Esophagus muscularis mucosa (tissue), 4 donors: ENCODE results near the gene DDX17. TPM values are rescaled to one million over a fixed set of nuclear protein-coding genes. Genes with fewer than 3 reads are reported as not detected.

Source experiments
- DNase-seq: peaks from one replicate; pipeline ENCODE4 v3.0.0-alpha.2; 2017; ENCODE audit errors: extremely low spot score
- H3K27ac ChIP-seq, 4 donors: fragments of 200-600 bp; sonication (generic); replicated peaks in 1 of 4; 1 replicate in 3 of 4; 2 replicates in 1 of 4; pipeline ENCODE4 v1.5.1; 2016 to 2019; ENCODE audit warnings: mild to moderate bottlenecking in 1 of 4
- H3K27me3 ChIP-seq, 4 donors: fragments of 200-600 bp; sonication (generic); one replicate each; pipeline versions ENCODE4 v1.5.1 to v1.6.0; 2016 to 2019
- H3K36me3 ChIP-seq, 4 donors: fragments of 200-600 bp; sonication (generic); one replicate each; pipeline ENCODE4 v1.5.1; 2016 to 2019
- H3K4me1 ChIP-seq, 4 donors: fragments of 200-600 bp; sonication (generic); one replicate each; pipeline ENCODE4 v1.5.1; 2016 to 2019
- H3K4me3 ChIP-seq, 4 donors: fragments of 200-600 bp; sonication (generic); 1 replicate in 2 of 4; 2 replicates in 2 of 4; pipeline ENCODE4 v1.5.1; 2016 to 2019; ENCODE audit warnings: mild to moderate bottlenecking in 4 of 4, moderate library complexity in 1 of 4
- H3K9me3 ChIP-seq, 4 donors: fragments of 200-600 bp; sonication (generic); 1 replicate in 3 of 4; 2 replicates in 1 of 4; pipeline ENCODE4 v1.5.1; 2016 to 2019
- CTCF ChIP-seq, 3 experiments: fragments of 200-600 bp in 2 of 3; fragments of 450-650 bp in 1 of 3; sonication (generic) in 2 of 3; IDR thresholded peaks; one replicate each; pipeline ENCODE4 v1.5.1; 2017 to 2019; ENCODE audit warnings: antibody characterized with exemption in 3 of 3, mild to moderate bottlenecking in 2 of 3, moderate library complexity in 1 of 3
- EP300 ChIP-seq: sonication (generic); formaldehyde crosslinking; IDR thresholded peaks from one replicate; pipeline ENCODE4 v1.6.1; 2017; ENCODE audit warnings: antibody characterized with exemption
- POLR2A ChIP-seq: fragments of 450-650 bp; IDR thresholded peaks from one replicate; pipeline ENCODE4 v1.6.1; 2017; ENCODE audit warnings: antibody characterized with exemption, moderate library complexity, mild to moderate bottlenecking, low read depth
- POLR2AphosphoS5 ChIP-seq, 2 donors: sonication (generic); formaldehyde crosslinking; IDR thresholded peaks; one replicate each; pipeline ENCODE4 v1.6.1; 2017; ENCODE audit warnings: antibody characterized with exemption in 2 of 2
- WGBS: methylation state at CpG from one replicate; pipeline ENCODE4 v1.1.5; 2018; 5-methylcytosine and 5-hydroxymethylcytosine counted together
- intact Hi-C: fragments of 100-400 bp; cut with DNase I; formaldehyde crosslinking; loops from one replicate; pipeline ENCODE4 v1.15.1; 2023
- total RNA-seq, 4 donors: library from RNA; depleted of rRNA; stranded (reverse); fragments of >200 nt; gene quantifications; one replicate each; pipeline versions ENCODE4 v1.1.0 to v1.2.1, GENCODE V29; 2016

The DDX17 gene
- total RNA-seq, 4 donors from 2014 or later: 327 to 1,333 (median 592) TPM

GRCh38 chr22:38448945-38449745 lies 57.0 kb downstream of the DDX17 start:
- H3K36me3 ChIP-seq: no peaks in the 10 kb centered on the region
- no peak for DNase-seq
- no peak overlapping the region for H3K4me3 ChIP-seq
- H3K27ac ChIP-seq: no peak overlapping the region
- H3K9me3 ChIP-seq: no peaks in the 10 kb centered on the region
- intact Hi-C loops: no loop called here
- no peak for TF ChIP-seq CTCF (IDR thresholded peaks at IDR 0.05)
- no peak for TF ChIP-seq EP300
- no peak for TF ChIP-seq POLR2A
- TF ChIP-seq POLR2AphosphoS5 (IDR thresholded peaks at IDR 0.05): no peak
- peaks cover 0 to 91% (median 18%) of the 10 kb centered on the region in 4 donors for H3K27me3 ChIP-seq
- H3K4me1 ChIP-seq: peaks cover 5 to 11% (median 8%) of the 10 kb centered on the region in 4 donors
- 88% methylated on average over 10 of the region's 14 CpGs for WGBS

GRCh38 chr22:38446018-38446601 lies 60.0 kb downstream of the DDX17 start:
- Histone ChIP-seq H3K36me3 (no peaks in the 10 kb centered on the region), H3K27ac (no peak overlapping the region), H3K9me3 (no peaks in the 10 kb centered on the region), H3K4me3 (no peak overlapping the region), H3K4me1 (peaks cover 0 to 8% (median 0%) of the 10 kb centered on the region in 4 donors), H3K27me3 (peaks cover 0 to 68% (median 2%) of the 10 kb centered on the region in 4 donors)
- TF ChIP-seq POLR2AphosphoS5 (IDR thresholded peaks at IDR 0.05): no peak
- no peak for TF ChIP-seq POLR2A
- no peak for TF ChIP-seq EP300
- no peak for TF ChIP-seq CTCF (IDR thresholded peaks at IDR 0.05)
- no peak for DNase-seq
- WGBS: 68% methylated on average over 8 of the region's 9 CpGs
- intact Hi-C loops: no loop called here

GRCh38 chr22:38444783-38445182 lies 61.3 kb downstream of the DDX17 start:
- intact Hi-C loops: no loop called here
- H3K9me3 ChIP-seq: no peaks in the 10 kb centered on the region
- peaks cover 0 to 62% (median 2%) of the 10 kb centered on the region in 4 donors for H3K27me3 ChIP-seq
- no peak overlapping the region for H3K27ac ChIP-seq
- WGBS: 91% methylated on average over 10 of the region's 10 CpGs
- H3K4me1 ChIP-seq: peaks cover 0 to 8% (median 0%) of the 10 kb centered on the region in 4 donors
- DNase-seq: no peak
- no peaks in the 10 kb centered on the region for H3K36me3 ChIP-seq
- TF ChIP-seq CTCF (IDR thresholded peaks at IDR 0.05): no peak
- TF ChIP-seq POLR2A: no peak
- no peak for TF ChIP-seq EP300
- no peak overlapping the region for H3K4me3 ChIP-seq

GRCh38 chr22:38443628-38444521 lies 62.2 kb downstream of the DDX17 start:
- intact Hi-C loops: no loop called here
- no peak for TF ChIP-seq POLR2A
- no peak for TF ChIP-seq EP300
- TF ChIP-seq POLR2AphosphoS5 (IDR thresholded peaks at IDR 0.05): no peak
- TF ChIP-seq CTCF (IDR thresholded peaks at IDR 0.05): no peak
- Histone ChIP-seq H3K36me3 (no peaks in the 10 kb centered on the region), H3K9me3 (no peaks in the 10 kb centered on the region), H3K4me3 (no peak overlapping the region), H3K27me3 (peaks cover 0 to 59% (median 2%) of the 10 kb centered on the region in 4 donors), H3K27ac (no peak overlapping the region), H3K4me1 (peaks cover 0 to 8% (median 0%) of the 10 kb centered on the region in 4 donors)
- WGBS: 72% methylated on average over 20 of the region's 21 CpGs
- DNase-seq: no peak
